ENCODE results near the gene OLFM4. TPM values are rescaled to one million over a fixed set of nuclear protein-coding genes. Genes with fewer than 3 reads are reported as not detected.

The OLFM4 gene
- total and polyA plus RNA-seq, 2 experiments from 2014 or later, result not detected

GRCh38 chr13:53064731-53065130 lies 36.1 kb downstream of the OLFM4 start (continued):
- TF ChIP-seq REST (IDR thresholded peaks at IDR 0.05; ENCODE audit: unreplicated experiment), result no peak
- no peak for TF ChIP-seq EZH2 (IDR thresholded peaks at IDR 0.05; ENCODE audit: low read depth, unreplicated experiment)
- no peak for TF ChIP-seq ZNF114 (CRISPR knock-in tag; IDR thresholded peaks at IDR 0.05)
- TF ChIP-seq ZNF331 (CRISPR knock-in tag; IDR thresholded peaks at IDR 0.05; ENCODE audit: low read depth), result no peak
- TF ChIP-seq ETS1 (IDR thresholded peaks at IDR 0.05), result no peak
- no peak for TF ChIP-seq NANOG (IDR thresholded peaks at IDR 0.05; ENCODE audit: borderline replicate concordance)
- no peak for TF ChIP-seq CTCF (conservative IDR thresholded peaks at IDR 0.05; ENCODE audit: low read depth in 2 of 2)

GRCh38 chr13:53066411-53066810 lies 37.8 kb downstream of the OLFM4 start:
- H3K4me3 ChIP-seq, result no peak overlapping the region
- Mint-ChIP-seq H3K4me3 (no peak overlapping the region), H3K4me1 (peaks cover 17% of the 10 kb centered on the region), H3K27me3 (ENCODE audit: insufficient read depth, low read depth, poor library complexity) (no peaks in the 10 kb centered on the region), H3K27ac (no peak overlapping the region), H3K9me3 (no peaks in the 10 kb centered on the region), H3K36me3 (ENCODE audit: low read depth) (no peaks in the 10 kb centered on the region)
- no peaks in the 10 kb centered on the region for H3K4me1 ChIP-seq (ENCODE audit: insufficient read depth)
- H3K27me3 ChIP-seq (ENCODE audit: insufficient read depth), result no peaks in the 10 kb centered on the region
- ATAC-seq (no peak), DNase-seq (ENCODE audit: low spot score) (no peak)
- no peak overlapping the region for H3K27ac ChIP-seq (ENCODE audit: low read depth)
- H3K4me2 ChIP-seq, result no peak overlapping the region
- H3K36me3 ChIP-seq (ENCODE audit: insufficient read depth), result no peaks in the 10 kb centered on the region
- no peaks in the 10 kb centered on the region for H3K79me2 ChIP-seq (replicated peaks; ENCODE audit: insufficient read depth)
- no peaks in the 10 kb centered on the region for H3K9me2 ChIP-seq (ENCODE audit: insufficient read depth)
- H4K20me1 ChIP-seq (replicated peaks; ENCODE audit: insufficient read depth), result no peaks in the 10 kb centered on the region
- H2AFZ ChIP-seq, result no peak overlapping the region
- H3F3A ChIP-seq (replicated peaks; ENCODE audit: low read depth), result no peaks in the 10 kb centered on the region
- no peak for TF ChIP-seq EZH2phosphoT487 (IDR thresholded peaks at IDR 0.05; ENCODE audit: unreplicated experiment)
- TF ChIP-seq POLR2AphosphoS5 (IDR thresholded peaks at IDR 0.05; ENCODE audit: low read depth), result no peak
- no peak for TF ChIP-seq ZNF114 (CRISPR knock-in tag; IDR thresholded peaks at IDR 0.05)
- TF ChIP-seq CTCF (conservative IDR thresholded peaks at IDR 0.05; ENCODE audit: low read depth in 2 of 2), result no peak
- no peak for TF ChIP-seq NANOG (IDR thresholded peaks at IDR 0.05; ENCODE audit: borderline replicate concordance)
- TF ChIP-seq ETS1 (IDR thresholded peaks at IDR 0.05), result no peak
- no peak for TF ChIP-seq CREB1 (CRISPR knock-in tag; IDR thresholded peaks at IDR 0.05; ENCODE audit: low read depth)
